ENCODE results near the gene MAP3K12. TPM values are rescaled to one million over a fixed set of nuclear protein-coding genes. Genes with fewer than 3 reads are reported as not detected.
"Not testable (repeated sequence)": the region's sequence is repeated elsewhere in the genome, so short reads cannot be mapped to it uniquely, and the experiment has no call there.

MAP3K12 gene, protein sequence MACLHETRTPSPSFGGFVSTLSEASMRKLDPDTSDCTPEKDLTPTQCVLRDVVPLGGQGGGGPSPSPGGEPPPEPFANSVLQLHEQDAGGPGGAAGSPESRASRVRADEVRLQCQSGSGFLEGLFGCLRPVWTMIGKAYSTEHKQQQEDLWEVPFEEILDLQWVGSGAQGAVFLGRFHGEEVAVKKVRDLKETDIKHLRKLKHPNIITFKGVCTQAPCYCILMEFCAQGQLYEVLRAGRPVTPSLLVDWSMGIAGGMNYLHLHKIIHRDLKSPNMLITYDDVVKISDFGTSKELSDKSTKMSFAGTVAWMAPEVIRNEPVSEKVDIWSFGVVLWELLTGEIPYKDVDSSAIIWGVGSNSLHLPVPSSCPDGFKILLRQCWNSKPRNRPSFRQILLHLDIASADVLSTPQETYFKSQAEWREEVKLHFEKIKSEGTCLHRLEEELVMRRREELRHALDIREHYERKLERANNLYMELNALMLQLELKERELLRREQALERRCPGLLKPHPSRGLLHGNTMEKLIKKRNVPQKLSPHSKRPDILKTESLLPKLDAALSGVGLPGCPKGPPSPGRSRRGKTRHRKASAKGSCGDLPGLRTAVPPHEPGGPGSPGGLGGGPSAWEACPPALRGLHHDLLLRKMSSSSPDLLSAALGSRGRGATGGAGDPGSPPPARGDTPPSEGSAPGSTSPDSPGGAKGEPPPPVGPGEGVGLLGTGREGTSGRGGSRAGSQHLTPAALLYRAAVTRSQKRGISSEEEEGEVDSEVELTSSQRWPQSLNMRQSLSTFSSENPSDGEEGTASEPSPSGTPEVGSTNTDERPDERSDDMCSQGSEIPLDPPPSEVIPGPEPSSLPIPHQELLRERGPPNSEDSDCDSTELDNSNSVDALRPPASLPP
- 29.6 and 30.1 TPM in 2 replicates for total RNA-seq

DNA sequence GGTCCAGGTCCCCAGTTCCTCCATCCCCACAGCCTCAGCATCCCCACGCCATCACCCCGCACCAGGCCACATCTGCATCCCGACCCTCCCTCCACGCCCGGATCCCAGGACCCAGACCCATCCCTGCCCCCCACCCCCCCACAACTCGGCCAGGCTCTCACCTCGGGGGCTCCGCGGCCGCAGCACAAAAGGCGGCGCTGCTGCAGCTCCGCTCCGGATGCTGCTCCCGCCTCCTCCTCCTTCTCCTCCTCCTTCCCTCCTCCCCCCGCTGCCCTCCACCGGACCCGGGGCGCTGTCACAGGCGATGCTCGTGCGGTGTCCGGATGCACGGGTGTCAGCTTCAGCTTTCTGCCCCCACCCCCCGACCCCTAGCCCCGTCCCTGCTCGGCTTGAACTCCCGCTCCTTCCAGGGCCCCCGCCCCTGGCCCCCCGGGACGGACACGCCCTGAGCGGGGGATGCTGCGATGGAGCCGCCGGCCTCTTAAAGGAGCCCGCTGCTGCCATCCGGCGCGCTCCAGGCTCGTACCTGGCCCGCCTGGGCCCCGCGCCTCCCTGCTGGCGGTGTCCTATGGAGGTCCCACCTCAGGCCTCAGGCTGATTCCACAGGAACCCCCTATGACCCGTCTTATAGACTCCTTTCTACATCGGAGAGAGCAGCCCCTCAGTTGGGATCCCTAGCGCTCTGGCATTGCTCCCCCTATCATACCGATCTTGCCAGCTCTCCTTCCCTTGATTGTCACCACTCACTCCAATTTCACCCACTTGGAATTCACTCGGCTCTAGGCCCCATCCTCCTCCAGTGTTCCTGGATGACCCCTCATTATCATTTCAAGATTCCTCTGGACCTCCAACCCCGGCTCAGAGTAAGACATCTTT, at the start of gene MAP3K12:
TSS of gene MAP3K12 (minus strand) at position 193 of the 876 bp plus-strand sequence. CDS start 12,067 bp downstream, outside the sequence.
- intact Hi-C loops (cut with micrococcal nuclease): loop anchor here (1.0 to 5.0 kb wide), 9 partner anchors 9 to 913 kb away; partner anchors contain the start of genes AAAS, ATF7, CBX5 and HNRNPA1

- intact Hi-C loops (cut with micrococcal nuclease): not testable (repeated sequence)
These were observed 49.1 kb upstream of the MAP3K12 start for GRCh38 chr12:53548354-53548753.

DNA sequence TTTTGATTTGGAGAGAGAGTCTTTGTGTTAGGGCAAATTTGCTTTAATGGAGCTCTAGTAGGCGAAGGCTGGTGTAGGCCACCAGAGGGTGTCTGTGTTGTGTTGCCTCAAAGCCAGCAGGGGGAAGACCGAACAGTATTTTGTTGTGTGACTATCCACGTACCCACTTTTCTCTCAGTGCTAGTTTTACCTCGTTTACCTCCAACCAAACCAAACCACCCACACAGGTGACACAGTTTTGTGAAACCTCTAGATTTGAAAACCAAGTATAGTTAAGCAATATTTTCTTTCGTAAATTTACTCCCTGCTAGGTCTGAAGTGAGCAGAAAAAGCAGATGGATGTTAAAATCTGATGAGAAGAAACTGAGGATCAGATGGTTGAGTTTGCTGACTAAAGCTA, 44.3 kb upstream of the MAP3K12 start:
- intact Hi-C loops (cut with micrococcal nuclease): loop anchor here (1.0 kb wide), 3 partner anchors 83 to 200 kb away; partner anchors contain the start of genes ATF7 and ATP5MC2

DNA sequence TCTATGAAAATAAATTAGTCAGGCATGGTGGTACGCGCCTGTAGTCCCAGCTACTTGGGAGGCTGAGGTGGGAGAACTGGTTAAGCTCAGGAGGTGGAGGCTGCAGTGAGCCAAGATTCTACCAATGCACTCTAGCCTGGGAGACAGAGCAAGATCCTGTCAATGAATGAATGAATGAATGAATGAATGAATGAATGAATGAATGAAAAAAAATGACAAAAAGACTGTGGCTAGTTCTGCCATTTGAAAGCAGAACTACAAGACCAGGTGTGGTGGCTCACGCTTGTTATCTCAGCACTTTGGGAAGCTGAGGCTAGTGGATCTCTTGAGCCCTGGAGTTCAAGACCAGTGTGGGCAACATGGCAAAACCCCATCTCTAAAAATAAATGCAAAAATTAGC, 40.3 kb upstream of the MAP3K12 start:
- intact Hi-C loops (cut with micrococcal nuclease): no loop called here

DNA sequence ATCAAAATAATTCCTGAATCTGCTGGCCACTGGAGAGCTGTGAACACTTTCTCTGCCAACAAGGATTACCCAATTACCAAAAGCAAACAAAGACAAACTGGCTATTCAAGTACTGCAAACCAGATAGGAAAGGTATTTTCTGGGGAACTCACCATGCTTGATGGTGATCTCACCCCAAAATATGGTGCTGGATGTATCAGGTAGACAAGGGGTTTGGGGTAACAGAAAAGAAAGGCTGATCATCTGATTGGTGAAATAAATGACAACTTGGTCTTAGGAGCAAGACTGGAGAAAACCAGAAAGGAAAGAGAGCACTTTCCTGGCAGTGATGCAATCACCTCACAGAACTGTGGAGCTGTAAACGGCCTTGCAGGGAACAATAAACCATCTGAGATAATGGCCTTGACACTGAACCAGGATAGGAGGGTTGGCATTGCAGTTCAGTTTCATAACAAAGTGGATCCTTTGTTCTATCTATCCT, 39.0 kb upstream of the MAP3K12 start:
- intact Hi-C loops (cut with micrococcal nuclease): no loop called here

- intact Hi-C loops (cut with micrococcal nuclease): no loop called here
These were observed 37.7 kb upstream of the MAP3K12 start for GRCh38 chr12:53536962-53537361.

GRCh38 chr12:53533471-53533870, 34.2 kb upstream of the MAP3K12 start:
- intact Hi-C loops (cut with micrococcal nuclease): no loop called here

DNA sequence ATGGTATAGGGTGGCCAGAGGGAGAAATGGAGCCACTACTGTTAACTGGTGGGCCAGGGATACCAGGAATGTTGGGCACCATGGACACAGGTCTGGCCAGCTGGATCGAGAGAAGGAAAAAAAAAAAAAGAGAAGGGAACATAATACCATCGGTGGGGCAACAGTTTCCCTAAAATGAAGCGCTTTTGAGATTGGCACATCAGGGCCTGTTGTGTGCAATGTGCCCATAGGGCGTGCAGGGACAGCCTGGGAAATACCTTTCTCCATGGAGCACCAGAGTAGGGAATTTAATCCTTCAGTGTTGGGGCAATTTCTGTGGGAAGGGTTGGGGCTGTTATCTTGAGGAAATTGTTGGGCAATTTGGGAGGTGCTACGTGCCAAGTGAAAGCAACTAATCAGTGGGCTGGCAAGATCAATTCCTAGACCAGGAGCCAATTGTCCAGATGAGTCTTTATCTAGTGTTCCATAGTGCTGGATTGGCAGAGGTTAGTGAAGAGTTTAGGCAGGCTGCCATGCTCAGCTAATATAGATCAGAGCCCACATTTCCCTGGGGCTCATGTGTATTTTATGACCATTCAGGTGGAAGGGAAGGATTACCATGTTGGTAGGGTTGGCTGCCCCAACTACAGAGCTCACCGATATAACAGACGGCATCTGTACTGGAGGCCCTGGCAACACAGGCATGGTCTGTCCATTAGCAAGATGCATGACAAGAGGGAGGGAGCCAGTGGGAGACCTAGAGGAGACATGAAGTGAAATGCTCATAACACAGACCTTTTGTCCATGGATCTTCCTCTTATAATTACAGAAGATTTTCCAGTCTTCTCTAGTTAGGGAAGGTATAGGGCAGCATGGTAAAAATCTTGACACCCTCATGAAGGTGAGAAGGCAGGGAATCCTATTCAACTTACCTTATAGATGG, 33.5 kb upstream of the MAP3K12 start:
- intact Hi-C loops (cut with micrococcal nuclease): no loop called here

DNA sequence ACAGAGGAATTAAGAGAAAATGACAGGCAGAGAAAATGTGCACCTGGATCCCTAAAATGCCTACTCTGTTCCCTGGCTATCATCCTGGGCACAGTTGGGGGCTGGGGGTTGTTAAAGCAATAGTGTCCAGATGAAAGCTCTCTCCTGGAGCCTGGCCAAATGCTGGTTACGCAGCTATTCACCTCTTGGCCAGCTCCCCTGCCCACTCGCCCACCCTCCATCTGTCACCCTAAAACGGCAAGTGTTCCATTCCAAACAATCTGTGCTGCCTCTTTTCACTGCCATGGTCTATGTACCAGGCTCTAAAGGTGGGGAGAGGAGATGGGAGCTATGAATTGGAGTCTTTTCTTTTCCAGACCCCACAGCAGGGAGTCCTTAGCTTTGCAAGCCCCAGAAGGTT, 32.8 kb upstream of the MAP3K12 start:
- intact Hi-C loops (cut with micrococcal nuclease): no loop called here

DNA sequence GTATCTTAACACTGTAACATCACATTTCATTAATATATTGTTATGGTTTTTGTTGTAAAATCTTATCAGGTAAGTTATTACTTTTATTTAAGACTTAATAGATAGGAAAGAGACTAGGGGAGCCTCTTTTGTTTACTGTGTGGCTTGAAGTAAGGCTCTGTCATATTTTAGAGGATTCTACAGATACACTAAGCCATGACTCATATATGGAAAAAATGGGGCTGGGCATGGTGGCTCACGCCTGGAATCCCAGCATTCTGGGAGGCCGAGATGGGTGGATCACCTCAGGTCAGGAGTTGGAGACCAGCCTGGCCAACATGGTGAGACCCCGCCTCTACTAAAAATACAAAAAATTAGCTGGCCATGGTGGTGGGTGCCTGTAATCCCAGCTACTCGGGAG, 31.7 kb upstream of the MAP3K12 start:
- intact Hi-C loops (cut with micrococcal nuclease): no loop called here

GRCh38 chr12:53530061-53530460, 30.8 kb upstream of the MAP3K12 start:
- intact Hi-C loops (cut with micrococcal nuclease): no loop called here

- intact Hi-C loops (cut with micrococcal nuclease): no loop called here
These were observed 25.2 kb upstream of the MAP3K12 start for GRCh38 chr12:53524476-53524875.

- intact Hi-C loops (cut with micrococcal nuclease): no loop called here
These were observed 23.9 kb upstream of the MAP3K12 start for GRCh38 chr12:53523131-53523530.

DNA sequence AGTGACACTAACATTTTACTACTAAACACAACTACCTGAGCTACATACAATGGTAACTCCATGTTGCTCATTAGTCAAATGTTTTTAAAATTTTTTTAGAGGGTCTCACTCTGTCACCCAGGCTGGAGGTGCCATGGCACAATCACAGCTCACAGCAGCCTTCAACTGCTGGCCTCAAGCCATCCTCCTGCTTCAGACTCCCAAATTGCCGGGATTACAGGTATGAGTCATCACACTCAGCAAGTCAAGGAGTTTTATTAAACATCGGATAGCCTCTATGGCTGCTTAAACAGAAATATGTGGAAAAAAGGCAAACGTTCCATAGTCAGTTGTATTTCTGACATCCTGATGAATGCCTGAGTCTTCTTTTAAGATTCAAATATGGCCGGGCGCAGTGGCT, 19.1 kb upstream of the MAP3K12 start:
- intact Hi-C loops (cut with micrococcal nuclease): no loop called here

GRCh38 chr12:53516758-53517455, 17.6 kb upstream of the MAP3K12 start:
- intact Hi-C loops (cut with micrococcal nuclease): no loop called here

DNA sequence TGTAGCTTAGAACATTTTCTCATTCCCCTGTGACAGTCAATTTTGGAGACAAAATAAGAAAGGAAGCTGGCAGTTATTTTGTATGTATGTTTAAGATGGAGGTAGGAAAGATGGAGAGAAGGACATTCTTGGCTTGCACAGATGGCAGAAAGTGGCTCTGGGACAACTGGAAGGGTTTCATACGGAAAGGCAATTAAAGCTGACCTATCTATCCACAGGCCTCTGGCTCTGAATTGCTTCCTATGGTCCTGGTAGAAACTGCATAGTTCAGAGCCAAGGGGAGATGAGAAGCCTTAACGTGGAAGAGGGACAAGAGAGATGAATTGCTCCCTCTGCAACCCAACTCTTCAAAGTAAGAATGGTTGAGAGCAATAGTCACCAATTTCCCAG, 16.0 kb upstream of the MAP3K12 start:
- intact Hi-C loops (cut with micrococcal nuclease): no loop called here

DNA sequence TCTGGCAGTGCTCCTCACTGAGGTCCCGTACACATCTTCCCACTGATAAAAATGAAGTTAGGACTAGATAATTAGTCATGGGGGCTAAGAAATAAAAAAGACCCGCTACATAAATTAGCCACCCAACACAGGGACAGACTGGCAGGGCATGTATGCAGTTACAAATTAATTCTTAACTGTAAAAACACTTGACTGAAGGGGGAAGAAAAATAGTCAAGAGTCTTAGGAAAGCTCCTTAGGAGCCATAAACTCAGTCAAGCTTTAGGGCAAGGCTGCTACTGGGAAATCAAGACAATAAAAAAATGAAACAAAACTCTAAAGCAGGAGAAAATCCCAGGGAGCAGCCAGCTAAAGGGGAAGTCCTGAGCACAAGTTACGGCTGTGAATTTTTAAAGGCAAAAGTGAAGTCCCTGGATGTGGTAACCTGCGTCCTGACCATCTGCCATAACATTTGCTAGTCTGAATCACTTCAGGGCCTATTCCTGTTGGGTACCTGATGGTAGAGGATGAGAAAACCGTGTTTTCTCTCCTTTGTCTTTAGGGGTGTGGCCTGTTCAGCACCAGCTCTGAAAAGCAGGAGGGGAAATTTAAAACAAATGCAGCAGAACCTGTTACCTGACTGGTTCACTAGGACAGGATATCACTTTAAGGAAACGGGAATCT, 15.5 kb upstream of the MAP3K12 start:
- intact Hi-C loops (cut with micrococcal nuclease): no loop called here

DNA sequence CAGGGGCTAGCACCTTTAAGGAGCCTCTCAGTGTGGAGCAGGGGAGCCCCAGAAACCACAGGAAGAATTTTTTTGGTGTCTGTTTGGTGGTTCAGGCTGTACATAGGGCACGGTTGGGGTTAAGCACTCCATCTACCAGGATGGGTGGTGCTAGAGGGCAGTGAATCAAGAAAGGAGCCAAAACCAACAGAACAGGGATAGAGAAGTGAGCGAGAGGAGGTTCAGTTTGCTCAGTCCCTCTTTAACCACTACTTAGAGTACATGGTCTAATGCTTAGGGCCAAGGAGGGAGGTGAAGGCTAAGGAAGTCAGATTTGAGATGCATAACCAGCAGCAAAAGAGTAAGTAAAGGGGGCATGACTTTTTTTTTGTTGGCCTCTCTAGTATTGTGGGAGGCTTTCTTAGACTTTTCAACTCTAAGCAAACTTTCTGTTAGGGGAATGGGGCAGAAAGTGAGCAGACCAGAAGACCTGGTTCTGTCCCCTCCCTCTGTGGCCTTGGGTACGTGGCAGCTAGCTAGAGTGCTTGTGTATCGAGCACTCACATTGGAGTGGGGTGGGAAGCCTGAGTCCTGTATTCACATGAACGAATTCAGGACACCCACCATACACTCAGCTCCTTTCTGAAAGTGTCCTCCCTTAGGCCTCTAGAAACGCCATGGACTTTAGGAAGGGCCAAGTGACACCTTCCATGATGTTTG, 14.6 kb upstream of the MAP3K12 start:
- intact Hi-C loops (cut with micrococcal nuclease): no loop called here
